Left lung (tissue), 10 donors: ENCODE results near the gene HS6ST1. TPM values are rescaled to one million over a fixed set of nuclear protein-coding genes. Genes with fewer than 3 reads are reported as not detected.

Experiments
- ATAC-seq: fragments of 200-7000 bp; cut with Tn5 transposase; one replicate; pipeline ENCODE4 v1.9.1; 2020; ENCODE audit warnings: moderate library complexity
- DNase-seq, 4 donors: peaks; one replicate each; pipeline ENCODE4 v3.0.0-alpha.2; 2013 to 2020
- H3K27ac ChIP-seq, 2 donors: fragments of 200-600 bp; sonication (generic) in 1 of 2; one replicate each; pipeline versions ENCODE4 v1.5.0 to v1.8.0; 2020 to 2021
- H3K27me3 ChIP-seq, 2 donors: fragments of 200-600 bp; sonication (generic) in 1 of 2; one replicate each; pipeline versions ENCODE4 v1.5.0 to v1.8.0; 2020 to 2021
- H3K36me3 ChIP-seq, 2 donors: fragments of 200-600 bp; sonication (generic) in 1 of 2; one replicate each; pipeline versions ENCODE4 v1.5.0 to v1.8.0; 2020 to 2021
- H3K4me1 ChIP-seq, 2 donors: fragments of 200-600 bp; one replicate each; pipeline ENCODE4 v1.8.0; 2021
- H3K4me3 ChIP-seq, 2 donors: fragments of 200-600 bp; sonication (generic) in 1 of 2; one replicate each; pipeline versions ENCODE4 v1.5.0 to v1.8.0; 2020 to 2021; ENCODE audit warnings: mild to moderate bottlenecking in 1 of 2
- H3K9me3 ChIP-seq, 2 donors: fragments of 200-600 bp; sonication (generic) in 1 of 2; one replicate each; pipeline versions ENCODE4 v1.5.0 to v1.8.0; 2020 to 2021
- intact Hi-C, 2 donors: fragments of 100-400 bp; cut with DNase I; formaldehyde crosslinking; loops; one replicate each; pipeline versions ENCODE4 v1.11.2 to v1.14.2; 2022
- polyA plus RNA-seq, 6 donors: library from polyadenylated mRNA; unstranded; fragments of 120-200 nt; gene quantifications; one replicate each; pipeline ENCODE4 v1.2.1, GENCODE V29; 2013; ENCODE audit not compliant: insufficient read length in 6 of 6
- total RNA-seq, 2 donors: library from RNA; stranded (reverse); fragmentation: NEBNext Ultra II Directional; extraction: Animal tissue kit (Norgen Biotek cat#: 25700); gene quantifications; one replicate each; pipeline ENCODE4 v1.2.1, GENCODE V29; 2021
- TF ChIP-seq, protein P1 (sequence below), 2 donors: fragments of 200-600 bp; sonication (generic) in 1 of 2; IDR thresholded peaks; one replicate each; pipeline versions ENCODE4 v1.5.0 to v1.8.0; 2021; ENCODE audit warnings: antibody characterized with exemption in 2 of 2
- donor health status: DM: no; HTN: yes; CAD: no.
- donor health status: DM: no; HTN: no; CAD: no.

HS6ST1 gene
- total and polyA plus RNA-seq, 8 donors = 29.3 to 46.4 (median 37.2) TPM

DNA sequence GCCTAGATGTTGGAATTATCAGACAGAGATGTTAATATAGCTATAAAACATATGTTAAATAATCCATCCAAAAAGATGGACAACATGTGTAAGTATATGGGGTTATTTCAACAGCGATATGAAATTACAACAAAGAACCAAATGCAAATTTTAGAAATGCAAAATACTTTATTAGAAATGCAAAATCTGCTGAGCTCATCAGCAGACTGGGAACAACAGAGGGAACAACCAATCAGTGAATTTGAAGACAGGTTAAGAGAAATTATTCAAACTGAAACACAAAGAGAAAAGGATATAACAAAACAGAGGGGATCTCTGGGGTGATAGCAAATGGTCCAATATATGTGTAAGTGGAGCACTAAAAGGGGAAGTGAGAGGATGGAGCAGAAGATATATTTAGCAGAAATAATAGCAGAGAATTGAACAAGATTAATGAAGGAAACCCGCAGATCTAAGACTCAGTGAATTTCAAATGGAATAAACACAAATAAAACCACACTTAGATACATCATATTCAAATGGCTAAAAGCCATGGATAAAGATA lies 13.5 kb upstream of the HS6ST1 start:
- no peak for DNase-seq
- H3K36me3 ChIP-seq = no peaks in the 10 kb centered on the region
- no peak for ATAC-seq

DNA sequence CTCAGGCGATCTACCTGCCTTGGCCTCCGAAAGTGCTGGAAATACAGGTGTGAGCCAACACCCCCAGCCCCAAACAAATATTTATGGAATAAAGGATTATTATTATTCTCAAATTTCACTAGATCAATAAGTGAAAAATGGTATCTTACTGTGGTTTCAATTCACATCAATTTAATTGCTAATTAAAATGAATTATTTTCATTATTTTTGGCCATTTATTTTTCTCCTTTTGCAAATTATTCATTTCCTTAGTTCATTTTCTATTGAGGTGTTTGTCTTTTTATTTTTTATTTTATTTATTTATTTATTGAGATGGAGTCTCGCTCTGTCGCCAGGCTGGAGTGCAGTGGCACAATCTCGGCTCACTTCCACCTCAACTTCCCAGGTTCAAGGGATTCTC lies 11.9 kb upstream of the HS6ST1 start:
- H3K27ac ChIP-seq = no peak overlapping the region

More for the DNA sequence above, 13.5 kb upstream of the HS6ST1 start:
- Histone ChIP-seq H3K27ac (no peak overlapping the region), H3K4me3 (no peak overlapping the region), H3K9me3 (peaks cover 6 to 23% of the 10 kb centered on the region in 2 donors), H3K4me1 (no peaks in the 10 kb centered on the region), H3K27me3 (no peaks in the 10 kb centered on the region)
- TF ChIP-seq, protein P1, sequence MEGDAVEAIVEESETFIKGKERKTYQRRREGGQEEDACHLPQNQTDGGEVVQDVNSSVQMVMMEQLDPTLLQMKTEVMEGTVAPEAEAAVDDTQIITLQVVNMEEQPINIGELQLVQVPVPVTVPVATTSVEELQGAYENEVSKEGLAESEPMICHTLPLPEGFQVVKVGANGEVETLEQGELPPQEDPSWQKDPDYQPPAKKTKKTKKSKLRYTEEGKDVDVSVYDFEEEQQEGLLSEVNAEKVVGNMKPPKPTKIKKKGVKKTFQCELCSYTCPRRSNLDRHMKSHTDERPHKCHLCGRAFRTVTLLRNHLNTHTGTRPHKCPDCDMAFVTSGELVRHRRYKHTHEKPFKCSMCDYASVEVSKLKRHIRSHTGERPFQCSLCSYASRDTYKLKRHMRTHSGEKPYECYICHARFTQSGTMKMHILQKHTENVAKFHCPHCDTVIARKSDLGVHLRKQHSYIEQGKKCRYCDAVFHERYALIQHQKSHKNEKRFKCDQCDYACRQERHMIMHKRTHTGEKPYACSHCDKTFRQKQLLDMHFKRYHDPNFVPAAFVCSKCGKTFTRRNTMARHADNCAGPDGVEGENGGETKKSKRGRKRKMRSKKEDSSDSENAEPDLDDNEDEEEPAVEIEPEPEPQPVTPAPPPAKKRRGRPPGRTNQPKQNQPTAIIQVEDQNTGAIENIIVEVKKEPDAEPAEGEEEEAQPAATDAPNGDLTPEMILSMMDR (IDR thresholded peaks at IDR 0.05) = no peak
- intact Hi-C loops = no loop called here

DNA sequence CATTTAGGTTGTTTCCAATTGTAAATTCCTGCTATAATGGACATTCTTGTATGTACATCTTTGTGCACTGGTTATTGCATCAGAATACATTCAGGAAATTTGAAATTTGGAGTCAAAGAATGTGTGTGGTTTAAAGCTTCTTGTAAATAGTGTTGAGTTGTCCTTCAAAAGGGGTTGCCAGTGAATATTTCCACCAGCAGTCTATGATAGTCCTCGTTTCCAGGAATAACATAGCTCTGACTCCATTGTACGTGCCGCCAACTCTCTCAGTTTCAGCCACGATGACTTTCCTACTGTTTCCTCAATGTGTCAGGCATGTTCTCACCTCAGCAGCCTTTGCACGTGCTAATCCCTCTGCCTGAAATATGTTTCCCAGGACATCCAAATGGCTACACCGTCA lies 10.9 kb upstream of the HS6ST1 start:
- TF ChIP-seq, protein P1 (IDR thresholded peaks at IDR 0.05) = no peak
- DNase-seq (no peak), ATAC-seq (no peak)
- H3K4me1 ChIP-seq = no peaks in the 10 kb centered on the region
- H3K27ac ChIP-seq = no peak overlapping the region
- H3K27me3 ChIP-seq = no peaks in the 10 kb centered on the region
- peaks cover 6 to 23% of the 10 kb centered on the region in 2 donors for H3K9me3 ChIP-seq
- intact Hi-C loops = no loop called here
- H3K4me3 ChIP-seq = no peak overlapping the region
- no peaks in the 10 kb centered on the region for H3K36me3 ChIP-seq

More for the DNA sequence above, 11.9 kb upstream of the HS6ST1 start:
- no peak for ATAC-seq
- DNase-seq = no peak
- peaks cover 6 to 23% of the 10 kb centered on the region in 2 donors for H3K9me3 ChIP-seq
- TF ChIP-seq, protein P1 (IDR thresholded peaks at IDR 0.05) = no peak
- H3K27me3 ChIP-seq = no peaks in the 10 kb centered on the region
- no peaks in the 10 kb centered on the region for H3K4me1 ChIP-seq
- intact Hi-C loops = no loop called here
- H3K4me3 ChIP-seq = no peak overlapping the region
- no peaks in the 10 kb centered on the region for H3K36me3 ChIP-seq

DNA sequence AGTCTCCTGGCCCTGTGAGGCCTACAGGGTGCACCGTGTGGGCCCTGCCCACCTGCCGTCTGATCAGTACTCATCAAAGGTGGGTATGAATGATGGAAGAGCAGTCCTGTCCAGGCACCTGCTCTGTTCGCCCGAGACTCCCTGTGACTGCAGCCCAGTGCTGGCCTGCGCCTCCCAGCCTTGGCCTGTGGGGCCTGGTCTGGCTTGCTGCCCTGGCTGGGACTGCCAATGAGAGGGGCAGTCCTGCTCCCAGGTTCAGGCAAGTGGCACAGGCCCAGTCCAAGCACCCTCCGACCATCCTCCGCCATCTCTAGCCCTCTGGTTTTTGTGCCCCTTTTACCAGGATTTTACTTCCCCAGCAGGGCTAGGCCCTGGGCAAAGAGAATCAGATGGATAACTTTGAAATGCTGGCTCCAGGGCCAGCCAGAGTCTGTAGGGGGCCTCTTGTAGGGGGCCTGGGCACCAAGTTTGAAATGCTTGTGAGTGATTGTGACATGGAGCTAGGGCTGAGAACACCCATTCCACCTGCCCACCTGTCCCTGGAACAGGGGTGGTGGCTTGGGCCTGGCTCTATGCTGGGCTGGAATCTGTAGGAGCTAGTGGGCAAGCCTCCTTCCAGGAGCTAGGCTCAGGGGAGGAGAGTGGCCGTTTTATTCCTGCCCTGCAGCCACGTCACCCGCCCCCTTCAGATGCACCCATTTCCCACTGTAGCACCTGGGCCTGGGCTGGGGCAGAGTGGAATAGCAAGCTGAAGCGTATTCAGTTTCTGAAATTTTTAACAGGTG lies 8.7 kb upstream of the HS6ST1 start:
- Histone ChIP-seq H3K4me1 (peaks cover 0 to 6% of the 10 kb centered on the region in 2 donors), H3K27ac (no peak overlapping the region), H3K36me3 (no peaks in the 10 kb centered on the region), H3K4me3 (no peak overlapping the region), H3K27me3 (no peaks in the 10 kb centered on the region), H3K9me3 (peaks cover 2 to 12% of the 10 kb centered on the region in 2 donors)
- intact Hi-C loops = no loop called here
- TF ChIP-seq, protein P1 (IDR thresholded peaks at IDR 0.05) = no peak
- DNase-seq (peak in 1 of 4 donors; percentile 57), ATAC-seq (no peak)

DNA sequence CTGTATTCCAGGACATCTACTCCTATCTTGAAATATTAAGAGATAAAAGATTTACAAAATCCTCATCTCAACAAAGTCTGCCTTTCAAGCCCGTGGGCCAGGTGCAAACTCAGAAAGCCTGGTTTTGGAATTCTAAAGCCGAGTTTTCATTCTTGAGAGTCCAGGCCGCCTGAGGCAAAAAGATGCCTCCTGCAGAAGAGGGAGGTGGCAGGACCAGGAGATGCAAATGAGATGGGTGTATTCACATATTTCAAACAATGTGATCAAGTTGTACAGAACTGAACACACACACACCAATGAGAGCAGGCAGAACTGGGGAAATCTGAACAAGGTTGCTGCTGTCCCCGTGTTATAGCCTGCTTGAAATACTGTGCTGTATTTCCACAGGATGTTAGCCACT lies 7.7 kb upstream of the HS6ST1 start:
- Histone ChIP-seq H3K4me3 (no peak overlapping the region), H3K27me3 (no peaks in the 10 kb centered on the region), H3K27ac (no peak overlapping the region), H3K36me3 (no peaks in the 10 kb centered on the region), H3K4me1 (peaks cover 0 to 12% of the 10 kb centered on the region in 2 donors), H3K9me3 (peaks cover 0 to 2% of the 10 kb centered on the region in 2 donors)
- TF ChIP-seq, protein P1 (IDR thresholded peaks at IDR 0.05) = no peak
- intact Hi-C loops = no loop called here
- ATAC-seq (no peak), DNase-seq (no peak)
